ENCODE results near the gene METRN. TPM values are rescaled to one million over a fixed set of nuclear protein-coding genes. Genes with fewer than 3 reads are reported as not detected.

The METRN gene
- polyA plus RNA-seq: 27.1 to 171 TPM (median 42.1 TPM) in 3 replicates
- 6.8 TPM for polyA plus RNA-seq (2011; ENCODE audit: low read depth)
- 34.2 and 182 TPM in 2 replicates for polyA plus RNA-seq (2011; cell fraction: cytosol; rRNA removed)
- polyA plus RNA-seq (2011; cell fraction: nucleus; rRNA removed): 19.9 and 47.2 TPM in 2 replicates
- 45.7 and 85.4 TPM in 2 replicates for polyA plus RNA-seq (2012; ENCODE audit: low replicate concordance)
- 8.2 to 26.2 TPM (median 21.2 TPM) in 3 replicates for polyA minus RNA-seq
- polyA minus RNA-seq (2011; cell fraction: cytosol; rRNA and poly(A)+ RNA removed): 197 TPM
- polyA minus RNA-seq (2011; cell fraction: nucleus; rRNA and poly(A)+ RNA removed): 23.7 and 32.2 TPM in 2 replicates

- H3K4me2 ChIP-seq (ENCODE audit: control insufficient read depth, extremely low read depth, insufficient read depth, low read depth, low read length): peak within 1 kb of the TSS; percentile 70
- H3K36me3 ChIP-seq (ENCODE audit: control insufficient read depth in 2 of 2, extremely low read depth in 1 of 2, insufficient read depth in 2 of 2, low read length in 2 of 2): no peaks in the 10 kb centered on the region
- no peak within 1 kb of the TSS for H2AFZ ChIP-seq (ENCODE audit: control insufficient read depth, low read length)
- peaks cover 24% of the 10 kb centered on the region for H3K4me1 ChIP-seq (ENCODE audit: control insufficient read depth, extremely low read depth, insufficient read depth, low read length)
- peak within 1 kb of the TSS; percentile 54 to 72 (median 54) for H3K4me3 ChIP-seq (ENCODE audit: control insufficient read depth in 2 of 3, extremely low read depth in 1 of 3, insufficient read depth in 2 of 3, low read depth in 1 of 3, low read length in 3 of 3)
- H3K9me1 ChIP-seq (ENCODE audit: control insufficient read depth, extremely low read depth, insufficient read depth, low read length): no peaks in the 10 kb centered on the region
- no peak for TF ChIP-seq CTCF (optimal IDR thresholded peaks at IDR 0.05 in 1 of 3, IDR thresholded peaks at IDR 0.05 in 1 of 3, conservative IDR thresholded peaks at IDR 0.05 in 1 of 3; ENCODE audit: extremely low read depth in 1 of 3, insufficient read depth in 2 of 3, low read length in 3 of 3)
- no peak for TF ChIP-seq EZH2 (IDR thresholded peaks at IDR 0.05; ENCODE audit: low read length)
- peaks cover 8% of the 10 kb centered on the region for H3K79me2 ChIP-seq (ENCODE audit: control insufficient read depth, insufficient read depth, low read length)
- dilution Hi-C loops (cut with MboI; ENCODE audit: extremely low pct_ligation_motif_present, low sequenced_read_pairs): no loop called here
- DNase-seq (ENCODE audit: low read depth, low spot score): no peak
- H3K27me3 ChIP-seq (ENCODE audit: control insufficient read depth, extremely low read depth, insufficient read depth, low read length): peaks cover 18% of the 10 kb centered on the region
- H3K27ac ChIP-seq (ENCODE audit: control insufficient read depth, insufficient read depth, low read length): peak within 1 kb of the TSS; percentile 20
- no peak for FAIRE-seq
- peak within 1 kb of the TSS; percentile 52 for H3K9ac ChIP-seq (ENCODE audit: control insufficient read depth, extremely low read depth, insufficient read depth, low read length)
- H3K9me3 ChIP-seq (ENCODE audit: control insufficient read depth, low read depth, low read length): no peaks in the 10 kb centered on the region
- peaks cover 8% of the 10 kb centered on the region for H4K20me1 ChIP-seq (ENCODE audit: control insufficient read depth, extremely low read depth, insufficient read depth, low read length)
Measured at GRCh38 chr16:714558-715476, at the start of gene METRN. Gene METRN (plus strand): TSS chr16:715118. CDS start chr16:715290, 172 bp downstream.

GRCh38 chr16:666572-666971, 48.3 kb upstream of the METRN start:
- Histone ChIP-seq H3K9me1 (ENCODE audit: control insufficient read depth, extremely low read depth, insufficient read depth, low read length) (no peaks in the 10 kb centered on the region), H3K4me3 (ENCODE audit: control insufficient read depth in 2 of 3, extremely low read depth in 1 of 3, insufficient read depth in 2 of 3, low read depth in 1 of 3, low read length in 3 of 3) (no peak overlapping the region), H3K79me2 (ENCODE audit: control insufficient read depth, insufficient read depth, low read length) (peaks cover 28% of the 10 kb centered on the region), H3K9me3 (ENCODE audit: control insufficient read depth, low read depth, low read length) (no peaks in the 10 kb centered on the region), H3K4me1 (ENCODE audit: control insufficient read depth, extremely low read depth, insufficient read depth, low read length) (peaks cover 10% of the 10 kb centered on the region), H3K36me3 (ENCODE audit: control insufficient read depth in 2 of 2, extremely low read depth in 1 of 2, insufficient read depth in 2 of 2, low read length in 2 of 2) (peaks cover 14% of the 10 kb centered on the region in 2 experiments), H3K9ac (ENCODE audit: control insufficient read depth, extremely low read depth, insufficient read depth, low read length) (no peak overlapping the region), H3K4me2 (ENCODE audit: control insufficient read depth, extremely low read depth, insufficient read depth, low read depth, low read length) (no peak overlapping the region), H4K20me1 (ENCODE audit: control insufficient read depth, extremely low read depth, insufficient read depth, low read length) (no peaks in the 10 kb centered on the region), H3K27ac (ENCODE audit: control insufficient read depth, insufficient read depth, low read length) (no peak overlapping the region), H2AFZ (ENCODE audit: control insufficient read depth, low read length) (no peak overlapping the region), H3K27me3 (ENCODE audit: control insufficient read depth, extremely low read depth, insufficient read depth, low read length) (no peaks in the 10 kb centered on the region)
- no peak for FAIRE-seq
- TF ChIP-seq EZH2 (IDR thresholded peaks at IDR 0.05; ENCODE audit: low read length): no peak
- no peak for TF ChIP-seq CTCF (optimal IDR thresholded peaks at IDR 0.05 in 1 of 3, IDR thresholded peaks at IDR 0.05 in 1 of 3, conservative IDR thresholded peaks at IDR 0.05 in 1 of 3; ENCODE audit: extremely low read depth in 1 of 3, insufficient read depth in 2 of 3, low read length in 3 of 3)
- no peak for DNase-seq (ENCODE audit: low read depth, low spot score)
- dilution Hi-C loops (cut with MboI; ENCODE audit: extremely low pct_ligation_motif_present, low sequenced_read_pairs): no loop called here
